HEK293 (cell line): Measurements from ENCODE around the gene DSCAML1.

Experiments
- CTCF ChIA-PET: fragments of 350-600 bp; formaldehyde crosslinking; extraction: SDS; loops from one replicate; lab custom pipeline; 2021; ENCODE audit warnings: antibody characterized with exemption; lab: Yijun Ruan, JAX
- POLR2A ChIA-PET: fragments of 300-600 bp; formaldehyde crosslinking; extraction: SDS; loops from one replicate; lab custom pipeline; 2020; ENCODE audit warnings: antibody characterized with exemption, inconsistent platforms; lab: Yijun Ruan, JAX
- H3K27ac ChIP-seq: fragments of 200-500 bp; sonication (Bioruptor generic); 2 replicates; pipeline ENCODE4 v1.5.1; 2014; ENCODE audit warnings: low read depth, low read length, control low read depth, inconsistent platforms; ENCODE audit errors: extremely low read depth
- H3K36me3 ChIP-seq, 2 experiments: fragments of 200-500 bp in 1 of 2; sonication (Bioruptor generic) in 1 of 2; 1 replicate in 1 of 2; 2 replicates in 1 of 2; pipeline ENCODE4 v1.5.1; 2014 to 2017; ENCODE audit warnings: inconsistent platforms in 2 of 2, low read length in 2 of 2; ENCODE audit not compliant: control insufficient read depth in 2 of 2, insufficient read depth in 1 of 2
- H3K4me1 ChIP-seq: fragments of 200-500 bp; sonication (Bioruptor generic); 2 replicates; pipeline ENCODE4 v1.5.1; 2014; ENCODE audit warnings: mild to moderate bottlenecking, low read length, inconsistent platforms; ENCODE audit not compliant: control insufficient read depth, insufficient read depth
- H3K4me3 ChIP-seq: 2 replicates; pipeline ENCODE4 v1.5.1; 2011; ENCODE audit warnings: low read depth, mild to moderate bottlenecking, control low read depth, low read length, moderate library complexity
- H3K9me3 ChIP-seq: fragments of 200-500 bp; sonication (Bioruptor generic); 2 replicates; pipeline ENCODE4 v1.5.1; 2014; ENCODE audit warnings: low read depth, low read length, inconsistent platforms; ENCODE audit not compliant: control insufficient read depth, insufficient read depth
- HOXD13 ChIP-seq: sonication (generic); formaldehyde crosslinking; IDR thresholded peaks from 2 replicates; pipeline ENCODE4 v1.8.0; 2022; ENCODE audit warnings: missing genetic modification reagents, borderline replicate concordance
- SP3 ChIP-seq: fragments of 450-650 bp; formaldehyde crosslinking; IDR thresholded peaks from 2 replicates; pipeline ENCODE4 v1.5.1; 2016; ENCODE audit warnings: missing biosample characterization, missing genetic modification characterization
- SP7 ChIP-seq: fragments of 450-650 bp; formaldehyde crosslinking; IDR thresholded peaks from 2 replicates; pipeline ENCODE4 v1.5.1; 2016; ENCODE audit warnings: missing biosample characterization, missing genetic modification characterization
- TRIM28 ChIP-seq: IDR thresholded peaks from 2 replicates; pipeline ENCODE4 v1.6.1; 2011; ENCODE audit warnings: low read length, control low read depth, borderline replicate concordance
- ZBTB17 ChIP-seq: fragments of 450-650 bp; formaldehyde crosslinking; IDR thresholded peaks from 2 replicates; pipeline ENCODE4 v1.5.1; 2016; ENCODE audit warnings: missing biosample characterization, missing genetic modification characterization
- ZFP3 ChIP-seq: fragments of 450-650 bp; formaldehyde crosslinking; IDR thresholded peaks from 2 replicates; pipeline ENCODE4 v1.5.1; 2016; ENCODE audit warnings: low read depth, missing biosample characterization, missing genetic modification characterization
- ZNF133 ChIP-seq: fragments of 450-650 bp; formaldehyde crosslinking; IDR thresholded peaks from 2 replicates; pipeline ENCODE4 v1.5.1; 2016; ENCODE audit warnings: missing biosample characterization, missing genetic modification characterization
- ZNF223 ChIP-seq: fragments of 450-650 bp; formaldehyde crosslinking; IDR thresholded peaks from 2 replicates; pipeline ENCODE4 v1.5.1; 2016; ENCODE audit warnings: missing biosample characterization, missing genetic modification characterization
- ZNF248 ChIP-seq: fragments of 450-650 bp; formaldehyde crosslinking; IDR thresholded peaks from 2 replicates; pipeline ENCODE4 v1.5.1; 2017; ENCODE audit warnings: missing biosample characterization, missing genetic modification characterization
- ZNF274 ChIP-seq, 2 experiments: fragments of 200-500 bp in 1 of 2; fragments of 450-650 bp in 1 of 2; sonication (Bioruptor generic) in 1 of 2; formaldehyde crosslinking in 1 of 2; IDR thresholded peaks; 2 replicates each; pipeline versions ENCODE4 v1.5.1 to v1.6.1; 2014 to 2016; ENCODE audit warnings: borderline replicate concordance in 1 of 2, inconsistent platforms in 1 of 2, low read length in 1 of 2, missing biosample characterization in 1 of 2, missing genetic modification characterization in 1 of 2
- ZNF394 ChIP-seq: fragments of 450-650 bp; formaldehyde crosslinking; IDR thresholded peaks from 2 replicates; pipeline ENCODE4 v1.5.1; 2016; ENCODE audit warnings: missing biosample characterization, missing genetic modification characterization, mild to moderate bottlenecking, moderate library complexity, borderline replicate concordance
- ZNF473 ChIP-seq: fragments of 450-650 bp; formaldehyde crosslinking; IDR thresholded peaks from 2 replicates; pipeline ENCODE4 v1.5.1; 2017; ENCODE audit warnings: missing biosample characterization, missing genetic modification characterization
- ZNF501 ChIP-seq: fragments of 450-650 bp; formaldehyde crosslinking; IDR thresholded peaks from 2 replicates; pipeline ENCODE4 v1.5.1; 2016; ENCODE audit warnings: missing biosample characterization, missing genetic modification characterization
- ZNF544 ChIP-seq: fragments of 450-650 bp; formaldehyde crosslinking; IDR thresholded peaks from 2 replicates; pipeline ENCODE4 v1.5.0; 2017; ENCODE audit warnings: missing biosample characterization, missing genetic modification characterization
- ZNF549 ChIP-seq: fragments of 450-650 bp; IDR thresholded peaks from 2 replicates; pipeline ENCODE4 v1.5.1; 2018; ENCODE audit warnings: missing biosample characterization, missing genetic modification characterization, mild to moderate bottlenecking, inconsistent platforms, moderate library complexity
- ZNF600 ChIP-seq: fragments of 450-650 bp; formaldehyde crosslinking; IDR thresholded peaks from 2 replicates; pipeline ENCODE4 v1.5.1; 2016; ENCODE audit warnings: missing biosample characterization, missing genetic modification characterization
- ZNF645 ChIP-seq: fragments of 450-650 bp; formaldehyde crosslinking; IDR thresholded peaks from 2 replicates; pipeline ENCODE4; 2016; ENCODE audit warnings: missing biosample characterization, missing genetic modification characterization
- ZSCAN30 ChIP-seq: fragments of 450-650 bp; IDR thresholded peaks from 2 replicates; pipeline ENCODE4 v1.5.1; 2018; ENCODE audit warnings: missing biosample characterization, mild to moderate bottlenecking, missing genetic modification characterization, moderate library complexity
- ZXDB ChIP-seq: fragments of 450-650 bp; formaldehyde crosslinking; IDR thresholded peaks from 2 replicates; pipeline ENCODE4 v1.5.1; 2016; ENCODE audit warnings: missing biosample characterization, missing genetic modification characterization

The DSCAML1 gene

GRCh38 chr11:117658809-117659208 is 138.2 kb downstream of the DSCAML1 start:
- CTCF ChIA-PET: interaction anchor here (0.6 to 0.7 kb wide), 2 partner anchors 10 to 868 kb away, joined by 4 to 5 read pairs; no protein-coding TSS in a partner anchor
- H3K4me1 ChIP-seq: no peaks in the 10 kb centered on the region

GRCh38 chr11:117657794-117658193 is 139.2 kb downstream of the DSCAML1 start:
- Histone ChIP-seq H3K4me3 (no peak overlapping the region), H3K27ac (no peak overlapping the region), H3K4me1 (no peaks in the 10 kb centered on the region), H3K9me3 (no peaks in the 10 kb centered on the region), H3K36me3 (no peaks in the 10 kb centered on the region)
- ChIA-PET CTCF (interaction anchor here (1.6 kb wide), 1 partner anchor 36 kb away, joined by 3 read pairs; no protein-coding TSS in a partner anchor), POLR2A (no interaction called here)
- TF ChIP-seq ZNF544 (no peak), ZNF600 (tag by site-specific recombination) (no peak), ZXDB (tag by site-specific recombination) (no peak), HOXD13 (CRISPR knock-in tag) (no peak), ZNF223 (tag by site-specific recombination) (no peak)

More at GRCh38 chr11:117658809-117659208, 138.2 kb downstream of the DSCAML1 start:
- no peak overlapping the region for H3K4me3 ChIP-seq
- TF ChIP-seq ZNF645 (tag by site-specific recombination) (no peak), ZNF274 (IDR thresholded peaks at IDR 0.05; ENCODE audit: low read length) (no peak), ZNF274 (tag by site-specific recombination; IDR thresholded peaks at IDR 0.05; ENCODE audit: borderline replicate concordance) (no peak), ZBTB17 (tag by site-specific recombination) (no peak), ZFP3 (tag by site-specific recombination) (no peak), ZNF133 (tag by site-specific recombination) (no peak), TRIM28 (no peak), ZNF394 (no peak), ZNF549 (tag by site-specific recombination) (no peak), ZNF501 (tag by site-specific recombination) (no peak), SP7 (no peak), ZSCAN30 (tag by site-specific recombination) (no peak), ZNF248 (tag by site-specific recombination) (no peak), ZNF473 (tag by site-specific recombination) (no peak)
- H3K27ac ChIP-seq: no peak overlapping the region
- H3K36me3 ChIP-seq: no peaks in the 10 kb centered on the region
- POLR2A ChIA-PET: no interaction called here
- no peaks in the 10 kb centered on the region for H3K9me3 ChIP-seq

GRCh38 chr11:117654281-117655255 is 142.4 kb downstream of the DSCAML1 start:
- no peak for TF ChIP-seq SP3 (tag by site-specific recombination)
- ChIA-PET POLR2A (no interaction called here), CTCF (no interaction called here)
- Histone ChIP-seq H3K27ac (no peak overlapping the region), H3K9me3 (no peaks in the 10 kb centered on the region), H3K4me1 (no peaks in the 10 kb centered on the region), H3K36me3 (no peaks in the 10 kb centered on the region), H3K4me3 (no peak overlapping the region)
